ENCODE data around the gene SLCO3A1. TPM values are rescaled to one million over a fixed set of nuclear protein-coding genes. Genes with fewer than 3 reads are reported as not detected.

The SLCO3A1 gene
- total RNA-seq, 2 experiments from 2014 or later = 8.5 to 40.0 TPM

- H3K4me1 ChIP-seq (ENCODE audit: insufficient read depth, low read length, poor library complexity, severe bottlenecking) = peaks cover 64% of the 10 kb centered on the region
- peaks cover 69% of the 10 kb centered on the region for H3K79me2 ChIP-seq (ENCODE audit: insufficient read depth, low read depth, low read length)
- no peaks in the 10 kb centered on the region for H3K9me3 ChIP-seq (ENCODE audit: low read length)
- peak; percentile 64 for TF ChIP-seq CTCF (conservative IDR thresholded peaks at IDR 0.05; ENCODE audit: low read length)
- no peak for TF ChIP-seq EZH2phosphoT487 (IDR thresholded peaks at IDR 0.05; ENCODE audit: borderline replicate concordance, low read depth, low read length)
- ChIA-PET POLR2A (interaction anchor here (1.0 to 1.1 kb wide), 3 partner anchors 9 to 144 kb away, joined by 3 to 4 read pairs (median 3); no protein-coding TSS in a partner anchor), CTCF (ENCODE audit: unreplicated experiment) (interaction anchor here (1.2 kb wide), 1 partner anchor 9 kb away, joined by 4 read pairs; no protein-coding TSS in a partner anchor)
- DNase-seq (ENCODE audit: low spot score) = peak; percentile 79
- peak overlapping the region; percentile 95 for H3K27ac ChIP-seq (ENCODE audit: low read depth, low read length, poor library complexity, severe bottlenecking)
- peaks cover 19% of the 10 kb centered on the region; the same call in 1 of the 2 replicates for H3K36me3 ChIP-seq (ENCODE audit: insufficient read depth, low read length)
- intact Hi-C loops (cut with micrococcal nuclease; ENCODE audit: unreplicated experiment) = loop anchor here (2.0 to 10.0 kb wide), 3 partner anchors 57 to 551 kb away; no protein-coding TSS in a partner anchor
- H3K9me2 ChIP-seq (ENCODE audit: insufficient read depth, low read length) = no peaks in the 10 kb centered on the region
- BruUV-seq (replicated peaks) = no TSS peak
- H3K4me3 ChIP-seq (ENCODE audit: low read depth, low read length, poor library complexity, severe bottlenecking) = peak overlapping the region; percentile 84
- H4K20me1 ChIP-seq (ENCODE audit: insufficient read depth, low read length) = peaks cover 28% of the 10 kb centered on the region; the same call in 1 of the 2 replicates
- peak overlapping the region; percentile 98 for H3K4me2 ChIP-seq (ENCODE audit: low read length)
- H2AFZ ChIP-seq (ENCODE audit: low read length) = no peak overlapping the region
Measured at GRCh38 chr15:91855684-91856489, 2.4 kb downstream of the SLCO3A1 start.

- Histone ChIP-seq H2AFZ (ENCODE audit: low read length) (no peak overlapping the region), H4K20me1 (ENCODE audit: insufficient read depth, low read length) (peaks cover 32% of the 10 kb centered on the region; the same call in 1 of the 2 replicates), H3K79me2 (ENCODE audit: insufficient read depth, low read depth, low read length) (peaks cover 79% of the 10 kb centered on the region), H3K4me3 (ENCODE audit: low read depth, low read length, poor library complexity, severe bottlenecking) (peak overlapping the region; percentile 84), H3K9me2 (ENCODE audit: insufficient read depth, low read length) (no peaks in the 10 kb centered on the region), H3K36me3 (ENCODE audit: insufficient read depth, low read length) (peaks cover 19% of the 10 kb centered on the region; the same call in 1 of the 2 replicates), H3K4me2 (ENCODE audit: low read length) (peak overlapping the region; percentile 98), H3K9me3 (ENCODE audit: low read length) (no peaks in the 10 kb centered on the region), H3K27ac (ENCODE audit: low read depth, low read length, poor library complexity, severe bottlenecking) (peak overlapping the region; percentile 95), H3K4me1 (ENCODE audit: insufficient read depth, low read length, poor library complexity, severe bottlenecking) (peaks cover 72% of the 10 kb centered on the region)
- no peak for TF ChIP-seq CTCF (conservative IDR thresholded peaks at IDR 0.05; ENCODE audit: low read length)
- TF ChIP-seq EZH2phosphoT487 (IDR thresholded peaks at IDR 0.05; ENCODE audit: borderline replicate concordance, low read depth, low read length) = no peak
- POLR2A ChIA-PET = no interaction called here
- BruUV-seq (replicated peaks) = no TSS peak
- intact Hi-C loops (cut with micrococcal nuclease; ENCODE audit: unreplicated experiment) = loop anchor here (2.0 to 10.0 kb wide), 3 partner anchors 56 to 552 kb away; no protein-coding TSS in a partner anchor
- CTCF ChIA-PET (ENCODE audit: unreplicated experiment) = no interaction called here
- DNase-seq (ENCODE audit: low spot score) = peak; percentile 61
Measured at GRCh38 chr15:91857224-91857585, 3.7 kb downstream of the SLCO3A1 start.
